GM13977 (cell line): ENCODE measurements around the gene CNTNAP2.

ENCODE experiments used
- DNase-seq: peaks from one replicate; pipeline ENCODE4 v3.0.0; 2012; ENCODE audit warnings: low spot score
- CTCF ChIP-seq: IDR thresholded peaks from 2 replicates; pipeline ENCODE4 v1.5.1; 2012; ENCODE audit warnings: mild to moderate bottlenecking, control low read depth; ENCODE audit not compliant: insufficient read depth; ENCODE audit errors: extremely low read depth, missing control alignments
- in situ Hi-C: fragments of 300-500 bp; cut with MboI; formaldehyde crosslinking; loops from one replicate; pipeline ENCODE4 v1.12.0; 2022; ENCODE audit warnings: low sequenced_read_pairs, low pct_unique_long_range_greater_than_20kb, mixed read lengths, inconsistent platforms; ENCODE audit not compliant: unreplicated experiment

The CNTNAP2 gene

GRCh38 chr7:148468700-148469098 lies 2352.1 kb downstream of the CNTNAP2 start:
- no peak for TF ChIP-seq CTCF
- no peak for DNase-seq
- in situ Hi-C loops: no loop called here
